WTC11 (cell line): ENCODE data around the gene NPTN.

Source experiments
- KAT7 ChIP-seq: sonication (generic); formaldehyde crosslinking; IDR thresholded peaks from 2 replicates; pipeline ENCODE4 v1.8.1; 2023; ENCODE audit warnings: missing genetic modification reagents, mild to moderate bottlenecking, borderline replicate concordance
- MAX ChIP-seq: sonication (generic); formaldehyde crosslinking; IDR thresholded peaks from 2 replicates; pipeline ENCODE4 v1.8.0; 2022; ENCODE audit warnings: mild to moderate bottlenecking, missing genetic modification reagents
- SP1 ChIP-seq: sonication (generic); formaldehyde crosslinking; conservative IDR thresholded peaks from 2 replicates; pipeline ENCODE4 v1.8.1; 2022; ENCODE audit warnings: missing genetic modification reagents
- ZNF121 ChIP-seq: sonication (generic); formaldehyde crosslinking; IDR thresholded peaks from 2 replicates; pipeline ENCODE4 v1.8.0; 2023; ENCODE audit warnings: missing genetic modification reagents
- ZNF423 ChIP-seq: fragments of 250-450 bp; sonication (Bioruptor Pico); IDR thresholded peaks from 2 replicates; pipeline ENCODE4 v2.1.2; 2022; ENCODE audit warnings: mild to moderate bottlenecking, moderate library complexity
- TF ChIP-seq, protein P1 (sequence below): fragments of 200-600 bp; IDR thresholded peaks from 2 replicates; pipeline ENCODE4 v1.8.0; 2022; ENCODE audit warnings: antibody characterized with exemption
- TF ChIP-seq, protein P2 (sequence below): sonication (generic); formaldehyde crosslinking; IDR thresholded peaks from 2 replicates; pipeline ENCODE4 v1.8.1; 2023; ENCODE audit warnings: mild to moderate bottlenecking, moderate library complexity, missing genetic modification reagents

DNA sequence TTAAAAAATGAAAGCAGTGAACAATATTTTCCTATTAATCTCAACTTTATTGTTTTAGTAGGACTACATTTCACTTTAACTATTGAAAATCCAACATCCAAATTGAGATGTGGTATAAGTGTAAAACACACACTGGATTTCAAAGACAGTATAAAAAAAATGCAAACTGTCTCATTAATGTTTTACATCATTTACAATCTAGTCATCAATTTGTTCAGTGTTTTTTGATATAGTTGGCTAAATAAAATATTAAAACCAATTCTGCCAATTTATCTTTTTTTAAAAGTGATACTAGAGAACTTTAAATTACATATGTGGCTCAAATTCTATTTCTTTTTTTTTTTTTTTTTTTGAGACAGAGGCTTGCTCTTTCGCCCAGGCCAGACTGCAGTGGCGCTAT is 95.1 kb downstream of the NPTN start:
- TF ChIP-seq KAT7 (CRISPR knock-in tag) = no peak
- TF ChIP-seq, protein P1, sequence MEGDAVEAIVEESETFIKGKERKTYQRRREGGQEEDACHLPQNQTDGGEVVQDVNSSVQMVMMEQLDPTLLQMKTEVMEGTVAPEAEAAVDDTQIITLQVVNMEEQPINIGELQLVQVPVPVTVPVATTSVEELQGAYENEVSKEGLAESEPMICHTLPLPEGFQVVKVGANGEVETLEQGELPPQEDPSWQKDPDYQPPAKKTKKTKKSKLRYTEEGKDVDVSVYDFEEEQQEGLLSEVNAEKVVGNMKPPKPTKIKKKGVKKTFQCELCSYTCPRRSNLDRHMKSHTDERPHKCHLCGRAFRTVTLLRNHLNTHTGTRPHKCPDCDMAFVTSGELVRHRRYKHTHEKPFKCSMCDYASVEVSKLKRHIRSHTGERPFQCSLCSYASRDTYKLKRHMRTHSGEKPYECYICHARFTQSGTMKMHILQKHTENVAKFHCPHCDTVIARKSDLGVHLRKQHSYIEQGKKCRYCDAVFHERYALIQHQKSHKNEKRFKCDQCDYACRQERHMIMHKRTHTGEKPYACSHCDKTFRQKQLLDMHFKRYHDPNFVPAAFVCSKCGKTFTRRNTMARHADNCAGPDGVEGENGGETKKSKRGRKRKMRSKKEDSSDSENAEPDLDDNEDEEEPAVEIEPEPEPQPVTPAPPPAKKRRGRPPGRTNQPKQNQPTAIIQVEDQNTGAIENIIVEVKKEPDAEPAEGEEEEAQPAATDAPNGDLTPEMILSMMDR = no peak
- TF ChIP-seq MAX (CRISPR knock-in tag) = no peak
- TF ChIP-seq, protein P2, sequence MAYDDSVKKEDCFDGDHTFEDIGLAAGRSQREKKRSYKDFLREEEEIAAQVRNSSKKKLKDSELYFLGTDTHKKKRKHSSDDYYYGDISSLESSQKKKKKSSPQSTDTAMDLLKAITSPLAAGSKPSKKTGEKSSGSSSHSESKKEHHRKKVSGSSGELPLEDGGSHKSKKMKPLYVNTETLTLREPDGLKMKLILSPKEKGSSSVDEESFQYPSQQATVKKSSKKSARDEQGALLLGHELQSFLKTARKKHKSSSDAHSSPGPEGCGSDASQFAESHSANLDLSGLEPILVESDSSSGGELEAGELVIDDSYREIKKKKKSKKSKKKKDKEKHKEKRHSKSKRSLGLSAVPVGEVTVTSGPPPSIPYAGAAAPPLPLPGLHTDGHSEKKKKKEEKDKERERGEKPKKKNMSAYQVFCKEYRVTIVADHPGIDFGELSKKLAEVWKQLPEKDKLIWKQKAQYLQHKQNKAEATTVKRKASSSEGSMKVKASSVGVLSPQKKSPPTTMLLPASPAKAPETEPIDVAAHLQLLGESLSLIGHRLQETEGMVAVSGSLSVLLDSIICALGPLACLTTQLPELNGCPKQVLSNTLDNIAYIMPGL (CRISPR knock-in tag) = no peak
- no peak for TF ChIP-seq ZNF423
- no peak for TF ChIP-seq ZNF121
- no peak for TF ChIP-seq SP1 (CRISPR knock-in tag)
